Measurements from ENCODE around the gene ADAMTSL2.

The ADAMTSL2 gene

DNA sequence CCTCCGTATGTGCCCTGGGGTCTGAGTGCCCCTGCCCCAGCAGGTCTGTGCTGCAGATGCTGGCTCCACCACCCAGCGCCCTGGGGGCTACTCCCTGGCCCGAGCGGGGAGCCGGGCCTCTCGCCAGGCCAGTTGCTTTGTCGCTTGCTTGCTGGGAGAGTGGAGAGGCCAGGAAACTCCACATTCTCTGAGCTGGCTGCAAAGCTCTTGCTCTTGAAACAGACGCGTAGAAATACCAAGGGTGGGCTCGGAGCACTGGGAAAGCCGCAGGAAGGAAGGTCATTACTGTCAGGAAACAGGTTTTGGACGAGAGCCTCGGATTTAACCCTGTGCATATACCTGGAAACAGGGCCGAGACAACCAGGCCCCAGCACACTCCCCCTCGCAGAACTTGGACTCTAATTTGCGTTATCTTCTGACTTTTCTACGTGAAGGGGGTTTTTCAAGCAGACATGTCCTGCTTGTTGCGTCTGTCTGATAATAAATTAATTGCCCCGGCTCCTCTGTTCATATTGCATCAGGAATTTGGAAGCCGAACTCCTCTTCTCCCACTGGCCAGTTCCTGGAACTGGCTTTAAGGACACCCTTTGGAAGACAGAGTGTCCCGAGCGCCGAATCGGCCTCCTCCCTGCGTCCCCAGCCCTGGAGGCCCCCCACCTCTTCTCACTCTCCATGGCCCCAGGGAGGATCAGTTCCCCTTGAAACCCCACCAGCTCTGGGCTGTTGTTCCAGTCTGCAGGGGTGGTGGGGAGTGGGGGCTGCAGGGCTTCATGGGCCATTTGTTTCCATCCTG lies 11.2 kb downstream of the ADAMTSL2 start:
- TF ChIP-seq, protein P1, sequence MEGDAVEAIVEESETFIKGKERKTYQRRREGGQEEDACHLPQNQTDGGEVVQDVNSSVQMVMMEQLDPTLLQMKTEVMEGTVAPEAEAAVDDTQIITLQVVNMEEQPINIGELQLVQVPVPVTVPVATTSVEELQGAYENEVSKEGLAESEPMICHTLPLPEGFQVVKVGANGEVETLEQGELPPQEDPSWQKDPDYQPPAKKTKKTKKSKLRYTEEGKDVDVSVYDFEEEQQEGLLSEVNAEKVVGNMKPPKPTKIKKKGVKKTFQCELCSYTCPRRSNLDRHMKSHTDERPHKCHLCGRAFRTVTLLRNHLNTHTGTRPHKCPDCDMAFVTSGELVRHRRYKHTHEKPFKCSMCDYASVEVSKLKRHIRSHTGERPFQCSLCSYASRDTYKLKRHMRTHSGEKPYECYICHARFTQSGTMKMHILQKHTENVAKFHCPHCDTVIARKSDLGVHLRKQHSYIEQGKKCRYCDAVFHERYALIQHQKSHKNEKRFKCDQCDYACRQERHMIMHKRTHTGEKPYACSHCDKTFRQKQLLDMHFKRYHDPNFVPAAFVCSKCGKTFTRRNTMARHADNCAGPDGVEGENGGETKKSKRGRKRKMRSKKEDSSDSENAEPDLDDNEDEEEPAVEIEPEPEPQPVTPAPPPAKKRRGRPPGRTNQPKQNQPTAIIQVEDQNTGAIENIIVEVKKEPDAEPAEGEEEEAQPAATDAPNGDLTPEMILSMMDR (IDR thresholded peaks at IDR 0.05; ENCODE audit: control insufficient read depth, insufficient read depth, low read depth, low read length, missing control alignments), result no peak
- no peak for DNase-seq (ENCODE audit: low read depth)
- no peak overlapping the region for H3K4me3 ChIP-seq (ENCODE audit: control insufficient read depth, low read depth, low read length)

DNA sequence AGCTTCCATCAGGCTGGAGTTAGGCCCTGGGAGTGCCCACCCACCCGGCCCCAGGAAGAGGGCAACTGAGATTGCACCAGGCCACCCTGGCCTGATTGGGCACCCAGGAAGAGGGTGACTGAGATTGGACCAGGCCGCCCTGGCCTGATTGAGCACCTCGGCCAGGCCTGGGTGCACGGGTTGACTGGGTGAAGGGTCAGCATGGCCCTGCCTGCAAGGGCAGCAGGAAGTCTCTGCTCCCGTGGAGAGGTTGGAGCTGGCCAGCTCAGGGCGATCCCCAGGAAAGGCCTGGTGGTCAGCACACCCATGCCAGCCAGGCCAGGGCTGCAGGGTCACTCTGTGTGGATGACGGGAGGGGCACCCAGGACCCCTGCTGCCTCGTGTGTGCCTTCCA lies 11.8 kb downstream of the ADAMTSL2 start:
- TF ChIP-seq, protein P1 (IDR thresholded peaks at IDR 0.05; ENCODE audit: control insufficient read depth, insufficient read depth, low read depth, low read length, missing control alignments), result no peak
- H3K4me3 ChIP-seq (ENCODE audit: control insufficient read depth, low read depth, low read length), result no peak overlapping the region
- no peak for DNase-seq (ENCODE audit: low read depth)

DNA sequence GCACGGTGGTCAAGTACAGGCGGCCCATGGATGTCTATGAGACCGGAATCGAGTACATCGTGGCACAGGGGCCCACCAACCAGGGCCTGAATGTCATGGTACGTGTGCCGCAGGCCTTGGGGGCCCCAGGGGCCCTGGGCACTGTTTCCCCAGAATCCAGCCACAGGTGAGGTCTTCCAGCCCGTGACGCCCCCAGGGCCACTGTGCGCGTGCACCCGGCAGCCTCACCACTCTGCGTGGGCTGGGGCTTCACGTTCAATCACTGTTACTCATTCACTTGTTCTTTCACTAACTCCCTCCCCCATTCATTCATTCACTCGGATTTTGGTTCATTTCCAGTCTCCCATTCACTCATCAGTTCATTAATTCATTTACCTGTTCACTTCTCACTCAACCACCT lies 12.6 kb downstream of the ADAMTSL2 start:
- TF ChIP-seq, protein P1 (IDR thresholded peaks at IDR 0.05; ENCODE audit: control insufficient read depth, insufficient read depth, low read depth, low read length, missing control alignments), result no peak
- DNase-seq (ENCODE audit: low read depth), result no peak
- no peak overlapping the region for H3K4me3 ChIP-seq (ENCODE audit: control insufficient read depth, low read depth, low read length)

DNA sequence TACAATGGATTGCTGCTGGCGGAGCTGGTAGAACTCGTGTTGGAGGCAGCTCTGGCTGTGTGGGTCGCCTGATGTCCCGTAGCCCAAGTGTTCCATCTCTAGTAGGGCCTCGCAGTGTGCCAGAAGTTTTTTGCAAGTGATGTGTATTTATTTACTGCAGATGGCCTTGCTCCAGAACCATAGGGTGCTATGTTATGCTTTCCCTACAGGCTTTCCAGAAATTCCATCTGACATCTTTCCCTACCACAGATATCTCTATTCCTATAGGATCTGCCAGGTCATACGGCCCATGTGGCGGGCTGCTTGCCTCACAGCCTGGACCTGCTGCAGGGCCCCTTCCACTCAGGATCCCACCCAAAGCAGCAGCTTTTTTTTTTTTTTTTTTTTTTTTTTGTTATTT lies 16.9 kb downstream of the ADAMTSL2 start:
- no peak overlapping the region for H3K4me3 ChIP-seq (ENCODE audit: control insufficient read depth, low read depth, low read length)
- no peak for DNase-seq (ENCODE audit: low read depth)
- TF ChIP-seq, protein P1 (IDR thresholded peaks at IDR 0.05; ENCODE audit: control insufficient read depth, insufficient read depth, low read depth, low read length, missing control alignments), result no peak

DNA sequence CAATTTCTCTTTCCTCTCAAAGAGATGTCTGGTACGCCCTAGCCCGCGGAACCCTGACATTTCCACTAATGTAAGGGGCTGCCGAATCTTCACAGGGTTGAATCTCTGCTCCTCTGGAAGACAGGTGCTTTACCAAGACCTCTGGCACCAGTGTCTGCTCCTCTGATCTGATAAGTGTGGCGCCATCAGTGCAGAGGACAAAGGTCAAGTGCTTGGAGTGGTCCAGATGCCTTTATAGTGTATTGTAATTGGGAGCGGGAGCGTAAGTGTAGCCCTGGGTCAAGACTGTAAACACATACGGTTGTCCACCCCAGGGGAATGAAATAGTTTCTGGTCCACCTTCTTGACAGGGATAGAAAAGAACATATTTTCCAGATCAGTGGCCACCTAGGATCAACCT lies 17.7 kb downstream of the ADAMTSL2 start:
- TF ChIP-seq, protein P1 (IDR thresholded peaks at IDR 0.05; ENCODE audit: control insufficient read depth, insufficient read depth, low read depth, low read length, missing control alignments), result no peak
- no peak overlapping the region for H3K4me3 ChIP-seq (ENCODE audit: control insufficient read depth, low read depth, low read length)
- no peak for DNase-seq (ENCODE audit: low read depth)

DNA sequence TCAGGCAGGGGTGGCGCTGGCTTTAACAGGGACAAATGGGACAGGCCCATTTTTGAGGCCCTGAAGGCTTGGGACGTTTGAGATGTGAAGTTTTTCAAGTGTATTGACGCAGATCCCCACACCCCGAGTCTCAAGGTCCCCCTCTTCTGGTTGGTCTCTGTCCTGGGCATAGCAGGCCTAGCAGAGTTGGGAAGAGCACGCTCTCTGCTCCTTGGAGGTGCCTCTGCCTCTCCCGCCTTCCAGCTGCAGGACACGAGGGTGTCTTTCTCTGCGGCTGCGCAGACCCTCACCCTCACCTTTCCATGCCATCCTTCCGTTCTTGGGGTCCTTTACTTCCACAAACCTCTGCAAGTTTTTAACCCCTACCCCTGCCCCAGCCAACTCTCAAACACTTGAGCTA lies 18.6 kb downstream of the ADAMTSL2 start:
- no peak overlapping the region for H3K4me3 ChIP-seq (ENCODE audit: control insufficient read depth, low read depth, low read length)
- no peak for DNase-seq (ENCODE audit: low read depth)
- TF ChIP-seq, protein P1 (IDR thresholded peaks at IDR 0.05; ENCODE audit: control insufficient read depth, insufficient read depth, low read depth, low read length, missing control alignments), result no peak

All from AG09309 (cell line).